ENCODE data around the gene VIPR2. TPM values are rescaled to one million over a fixed set of nuclear protein-coding genes. Genes with fewer than 3 reads are reported as not detected.

The VIPR2 gene
- total RNA-seq, 1 donor from 2014 or later, result not detected

- Mint-ChIP-seq H3K9me3 (ENCODE audit: unreplicated experiment) (peaks cover 1% of the 10 kb centered on the region), H3K4me1 (ENCODE audit: low read depth, unreplicated experiment) (peaks cover 8% of the 10 kb centered on the region), H3K36me3 (ENCODE audit: unreplicated experiment) (no peaks in the 10 kb centered on the region), H3K27me3 (ENCODE audit: unreplicated experiment) (peaks cover 6% of the 10 kb centered on the region), H3K4me3 (ENCODE audit: unreplicated experiment) (no peak overlapping the region), H3K27ac (ENCODE audit: unreplicated experiment) (no peak overlapping the region)
- no peak for TF ChIP-seq CTCF (IDR thresholded peaks at IDR 0.05; ENCODE audit: partially characterized antibody, unreplicated experiment)
- DNase-seq, result no peak
Measured at GRCh38 chr7:159122276-159122675, 22.4 kb downstream of the VIPR2 start.

GRCh38 chr7:159121476-159121875 lies 23.2 kb downstream of the VIPR2 start:
- Mint-ChIP-seq H3K9me3 (ENCODE audit: unreplicated experiment) (peaks cover 1% of the 10 kb centered on the region), H3K27me3 (ENCODE audit: unreplicated experiment) (peaks cover 6% of the 10 kb centered on the region), H3K27ac (ENCODE audit: unreplicated experiment) (no peak overlapping the region), H3K4me3 (ENCODE audit: unreplicated experiment) (no peak overlapping the region), H3K36me3 (ENCODE audit: unreplicated experiment) (no peaks in the 10 kb centered on the region), H3K4me1 (ENCODE audit: low read depth, unreplicated experiment) (peaks cover 8% of the 10 kb centered on the region)
- DNase-seq, result no peak
- TF ChIP-seq CTCF (IDR thresholded peaks at IDR 0.05; ENCODE audit: partially characterized antibody, unreplicated experiment), result no peak

GRCh38 chr7:159121068-159121467 lies 23.6 kb downstream of the VIPR2 start:
- peaks cover 6% of the 10 kb centered on the region for H3K27me3 Mint-ChIP-seq (ENCODE audit: unreplicated experiment)
- no peak overlapping the region for H3K4me3 Mint-ChIP-seq (ENCODE audit: unreplicated experiment)
- H3K4me1 Mint-ChIP-seq (ENCODE audit: low read depth, unreplicated experiment), result peaks cover 8% of the 10 kb centered on the region
- H3K36me3 Mint-ChIP-seq (ENCODE audit: unreplicated experiment), result no peaks in the 10 kb centered on the region
- peaks cover under 1% of the 10 kb centered on the region for H3K9me3 Mint-ChIP-seq (ENCODE audit: unreplicated experiment)
- no peak for DNase-seq
- no peak overlapping the region for H3K27ac Mint-ChIP-seq (ENCODE audit: unreplicated experiment)
- TF ChIP-seq CTCF (IDR thresholded peaks at IDR 0.05; ENCODE audit: partially characterized antibody, unreplicated experiment), result no peak

- no peak for TF ChIP-seq CTCF (IDR thresholded peaks at IDR 0.05; ENCODE audit: partially characterized antibody, unreplicated experiment)
- H3K4me3 Mint-ChIP-seq (ENCODE audit: unreplicated experiment), result no peak overlapping the region
- peaks cover 8% of the 10 kb centered on the region for H3K4me1 Mint-ChIP-seq (ENCODE audit: low read depth, unreplicated experiment)
- H3K36me3 Mint-ChIP-seq (ENCODE audit: unreplicated experiment), result no peaks in the 10 kb centered on the region
- no peaks in the 10 kb centered on the region for H3K9me3 Mint-ChIP-seq (ENCODE audit: unreplicated experiment)
- no peak overlapping the region for H3K27ac Mint-ChIP-seq (ENCODE audit: unreplicated experiment)
- no peak for DNase-seq
- peaks cover 6% of the 10 kb centered on the region for H3K27me3 Mint-ChIP-seq (ENCODE audit: unreplicated experiment)
Measured at GRCh38 chr7:159120540-159120919, 24.1 kb downstream of the VIPR2 start.

GRCh38 chr7:159119851-159120539 lies 24.7 kb downstream of the VIPR2 start:
- H3K4me3 Mint-ChIP-seq (ENCODE audit: unreplicated experiment), result no peak overlapping the region
- no peaks in the 10 kb centered on the region for H3K9me3 Mint-ChIP-seq (ENCODE audit: unreplicated experiment)
- peaks cover 8% of the 10 kb centered on the region for H3K4me1 Mint-ChIP-seq (ENCODE audit: low read depth, unreplicated experiment)
- H3K27ac Mint-ChIP-seq (ENCODE audit: unreplicated experiment), result no peak overlapping the region
- H3K27me3 Mint-ChIP-seq (ENCODE audit: unreplicated experiment), result peaks cover 6% of the 10 kb centered on the region
- DNase-seq, result no peak
- no peaks in the 10 kb centered on the region for H3K36me3 Mint-ChIP-seq (ENCODE audit: unreplicated experiment)
- TF ChIP-seq CTCF (IDR thresholded peaks at IDR 0.05; ENCODE audit: partially characterized antibody, unreplicated experiment), result no peak
